Upper lobe of left lung (tissue), 6 donors: Measurements from ENCODE around the gene RAPH1. TPM values are rescaled to one million over a fixed set of nuclear protein-coding genes. Genes with fewer than 3 reads are reported as not detected.
A peak's percentile ranks its signal among the peaks of the same experiment; 100 is the strongest.

Source experiments
- ATAC-seq, 2 donors: fragments of 200-7000 bp; cut with Tn5 transposase; one replicate each; pipeline ENCODE4 v1.9.1; 2022; ENCODE audit warnings: mild to moderate bottlenecking in 2 of 2, moderate library complexity in 2 of 2; ENCODE audit not compliant: low FRiP score in 2 of 2
- DNase-seq, 2 donors: peaks; one replicate each; pipeline ENCODE4 v3.0.0-alpha.2; 2019 to 2020
- H3K27ac ChIP-seq, 4 donors: fragments of 200-600 bp; sonication (generic); one replicate each; pipeline ENCODE4 v1.5.1; 2016 to 2019
- H3K27me3 ChIP-seq, 4 donors: fragments of 200-600 bp; sonication (generic); one replicate each; pipeline ENCODE4 v1.5.1; 2017 to 2019
- H3K36me3 ChIP-seq, 4 donors: fragments of 200-600 bp; sonication (generic); one replicate each; pipeline ENCODE4 v1.5.1; 2016 to 2019
- H3K4me1 ChIP-seq, 4 donors: fragments of 200-600 bp; sonication (generic); one replicate each; pipeline ENCODE4 v1.5.1; 2018 to 2019
- H3K4me3 ChIP-seq, 4 donors: fragments of 200-600 bp; sonication (generic); one replicate each; pipeline ENCODE4 v1.5.1; 2017 to 2019; ENCODE audit warnings: mild to moderate bottlenecking in 2 of 4, moderate library complexity in 1 of 4
- H3K9me3 ChIP-seq, 4 donors: fragments of 200-600 bp; sonication (generic); one replicate each; pipeline ENCODE4 v1.5.1; 2018 to 2019
- CTCF ChIP-seq, 6 experiments: fragments of 450-650 bp in 4 of 6; fragments of 200-600 bp in 2 of 6; sonication (generic) in 2 of 6; IDR thresholded peaks; one replicate each; pipeline ENCODE4 v1.5.1; 2016 to 2019; ENCODE audit warnings: antibody characterized with exemption in 6 of 6
- EP300 ChIP-seq, 4 donors: sonication (generic); formaldehyde crosslinking; IDR thresholded peaks; one replicate each; pipeline ENCODE4 v1.5.1; 2017; ENCODE audit warnings: antibody characterized with exemption in 4 of 4, control low read depth in 2 of 4
- POLR2A ChIP-seq, 4 donors: fragments of 450-650 bp; IDR thresholded peaks; one replicate each; pipeline ENCODE4 v1.5.1; 2016 to 2017; ENCODE audit warnings: antibody characterized with exemption in 4 of 4, mild to moderate bottlenecking in 2 of 4
- POLR2AphosphoS5 ChIP-seq, 2 donors: sonication (generic); formaldehyde crosslinking; IDR thresholded peaks; one replicate each; pipeline ENCODE4 v1.5.1; 2017; ENCODE audit warnings: antibody characterized with exemption in 2 of 2
- WGBS, 2 donors: methylation state at CpG; one replicate each; pipeline ENCODE4 v1.1.5; 2017 to 2018; 5-methylcytosine and 5-hydroxymethylcytosine counted together
- total RNA-seq, 6 donors: library from RNA; depleted of rRNA in 4 of 6; stranded (reverse); fragments of >200 nt in 4 of 6; gene quantifications; one replicate each; pipeline versions ENCODE4 v1.1.0 to v1.2.1, GENCODE V29; 2016 to 2021
- donor health status: DM: no; HTN: no; CAD: no; lungs with moderate emphysema.
- donor health status: DM: no; HTN: yes; CAD: no; lungs with severe emphysema.

RAPH1 gene
- total RNA-seq, 6 donors from 2014 or later = 52.1 to 144 (median 65.6) TPM

DNA sequence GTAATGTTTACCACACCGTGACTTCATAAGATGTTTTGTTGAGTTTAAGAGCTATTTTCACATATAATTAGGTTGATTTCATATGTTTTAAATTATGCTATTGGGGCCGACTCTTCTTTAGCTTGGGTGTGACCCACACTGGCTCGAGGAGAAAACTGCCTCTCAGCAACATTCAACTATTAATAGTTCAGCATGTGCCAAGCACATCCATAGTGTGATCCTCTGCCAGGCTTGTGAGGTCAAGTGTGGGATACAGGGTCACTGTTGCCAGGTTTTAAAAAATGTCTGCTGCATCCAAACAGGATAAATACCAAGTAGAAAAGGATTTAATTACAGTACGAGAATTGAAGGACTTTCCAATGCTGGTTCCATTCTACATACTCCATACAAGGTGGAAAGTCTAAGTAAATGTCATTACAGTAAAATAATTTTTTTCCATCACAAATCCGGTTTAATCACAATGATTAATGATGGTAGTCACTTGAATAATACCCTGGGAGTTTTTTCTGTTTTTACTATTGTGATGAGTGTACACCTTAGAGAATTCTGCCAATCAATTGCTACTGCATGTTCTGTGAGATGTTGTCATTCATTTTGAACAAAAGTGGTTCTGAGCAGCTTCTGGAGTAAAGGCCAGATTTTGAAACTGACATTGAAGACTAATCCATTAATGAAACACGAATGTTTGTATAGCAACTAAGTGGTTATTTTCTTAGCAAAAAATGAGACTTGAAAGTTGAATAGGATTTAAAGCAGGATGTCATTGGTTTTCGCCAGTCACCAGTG lies 122.4 kb downstream of the RAPH1 start:
- ATAC-seq = peak in 1 of 2 donors; percentile 65
- TF ChIP-seq CTCF (IDR thresholded peaks at IDR 0.05) (no peak), EP300 (IDR thresholded peaks at IDR 0.05) (no peak), POLR2A (IDR thresholded peaks at IDR 0.05) (no peak), POLR2AphosphoS5 (IDR thresholded peaks at IDR 0.05) (no peak)
- H3K9me3 ChIP-seq = no peaks in the 10 kb centered on the region
- peak overlapping the region in 1 of 4 donors; percentile 3 for H3K27ac ChIP-seq
- H3K36me3 ChIP-seq = peaks cover 0 to 31% (median 4%) of the 10 kb centered on the region in 4 donors
- H3K4me3 ChIP-seq = no peak overlapping the region
- no peak for DNase-seq
- H3K27me3 ChIP-seq = no peaks in the 10 kb centered on the region
- WGBS, 2 donors = 42 to 46% methylated on average over 7 of the region's 7 CpGs
- H3K4me1 ChIP-seq = peaks cover 3 to 11% (median 6%) of the 10 kb centered on the region in 4 donors

DNA sequence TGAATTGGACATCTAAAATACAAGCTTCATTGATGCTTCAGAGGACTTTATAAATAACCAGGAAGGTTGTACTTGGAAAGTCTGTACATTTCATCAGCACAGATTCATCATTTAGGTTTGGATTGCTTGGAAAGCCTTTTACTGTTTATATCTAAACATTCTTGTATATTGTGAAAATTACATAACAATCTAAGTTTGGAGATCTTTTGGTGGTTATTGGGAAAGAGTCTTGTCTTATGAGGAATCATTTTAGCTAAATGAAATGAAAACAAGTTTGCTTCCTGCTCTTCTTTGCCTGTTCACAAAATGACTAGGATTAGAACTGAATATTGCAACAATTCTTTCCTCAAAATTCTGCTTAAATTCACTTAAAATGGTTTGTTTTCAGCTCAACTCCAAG lies 127.6 kb downstream of the RAPH1 start:
- Histone ChIP-seq H3K27me3 (no peaks in the 10 kb centered on the region), H3K4me3 (no peak overlapping the region), H3K27ac (no peak overlapping the region), H3K4me1 (peaks cover 0 to 5% (median 2%) of the 10 kb centered on the region in 4 donors), H3K36me3 (peaks cover 0 to 52% (median 6%) of the 10 kb centered on the region in 4 donors), H3K9me3 (no peaks in the 10 kb centered on the region)
- TF ChIP-seq POLR2AphosphoS5 (IDR thresholded peaks at IDR 0.05) (no peak), POLR2A (IDR thresholded peaks at IDR 0.05) (no peak), EP300 (IDR thresholded peaks at IDR 0.05) (no peak), CTCF (IDR thresholded peaks at IDR 0.05) (no peak)
- ATAC-seq (no peak), DNase-seq (no peak)

DNA sequence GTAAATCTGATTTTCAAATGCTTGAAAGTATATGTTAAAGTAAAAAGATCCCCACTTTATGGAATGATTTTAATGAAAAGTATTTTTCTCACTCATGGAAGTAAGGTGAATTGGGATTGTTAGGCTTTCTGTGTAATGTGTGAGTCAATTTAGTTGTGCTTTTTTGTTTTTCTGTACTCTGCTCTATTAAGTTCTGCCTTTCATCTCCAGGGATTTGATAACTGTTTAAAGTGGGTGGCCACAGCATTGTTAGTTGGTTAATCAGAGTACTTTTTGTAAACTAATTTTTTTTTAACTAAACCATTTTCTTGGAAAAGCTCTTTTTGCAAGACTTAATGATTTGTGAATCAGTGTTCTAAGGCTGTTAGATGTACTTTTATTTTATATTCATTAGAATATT lies 130.1 kb downstream of the RAPH1 start:
- H3K9me3 ChIP-seq = no peaks in the 10 kb centered on the region
- no peak overlapping the region for H3K27ac ChIP-seq
- TF ChIP-seq POLR2AphosphoS5 (IDR thresholded peaks at IDR 0.05) = no peak
- TF ChIP-seq POLR2A (IDR thresholded peaks at IDR 0.05) = no peak
- TF ChIP-seq CTCF (IDR thresholded peaks at IDR 0.05) = no peak
- no peak for TF ChIP-seq EP300 (IDR thresholded peaks at IDR 0.05)
- no peak for DNase-seq
- no peak for ATAC-seq
- no peak overlapping the region for H3K4me3 ChIP-seq
- no peaks in the 10 kb centered on the region for H3K27me3 ChIP-seq
- H3K36me3 ChIP-seq = peaks cover 0 to 41% (median 5%) of the 10 kb centered on the region in 4 donors
- no peaks in the 10 kb centered on the region for H3K4me1 ChIP-seq

DNA sequence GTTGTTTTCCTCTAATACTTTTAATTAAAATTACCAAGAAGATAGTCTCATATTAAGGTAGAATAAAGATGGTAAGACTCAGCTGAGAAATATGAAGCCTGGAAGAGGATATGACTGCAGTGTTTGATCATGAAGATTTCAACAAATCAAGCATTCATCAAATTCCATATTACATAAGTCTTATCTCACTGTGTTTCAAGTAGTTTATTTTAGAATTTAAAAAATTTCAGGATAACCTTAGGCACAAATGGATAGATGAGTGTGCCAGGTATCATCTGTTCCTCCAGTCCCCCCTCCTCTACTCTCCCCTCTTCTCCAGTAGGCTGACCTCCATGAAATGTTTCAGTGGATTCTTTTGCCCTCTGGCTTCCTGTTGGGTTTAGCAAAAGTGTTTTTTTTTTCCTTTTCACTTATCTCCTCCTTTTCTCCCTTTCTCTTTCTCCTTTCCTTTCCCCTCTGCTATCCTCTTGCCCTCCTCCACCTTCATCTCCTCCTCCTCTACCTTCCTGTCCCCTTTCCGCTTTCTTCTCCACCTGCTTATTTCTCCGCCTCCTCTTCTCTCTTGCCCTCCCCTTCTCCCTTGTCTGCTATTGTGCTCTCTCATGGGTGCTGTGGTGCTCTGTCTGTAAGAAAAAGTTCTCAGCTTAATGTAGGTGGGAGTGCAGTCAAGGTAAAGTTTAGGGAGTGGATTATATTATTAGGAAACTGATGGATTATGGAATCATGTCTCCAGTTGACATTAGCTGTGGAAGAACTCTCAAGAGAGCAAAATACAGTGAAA lies 134.1 kb downstream of the RAPH1 start:
- no peak for DNase-seq
- WGBS, 2 donors = 95 to 100% methylated on average over 2 of the region's 2 CpGs

More for the DNA sequence above, 134.1 kb downstream of the RAPH1 start:
- H3K4me1 ChIP-seq = no peaks in the 10 kb centered on the region
- H3K36me3 ChIP-seq = peaks cover 0 to 28% (median 3%) of the 10 kb centered on the region in 4 donors
- TF ChIP-seq EP300 (IDR thresholded peaks at IDR 0.05) = no peak
- no peak for TF ChIP-seq CTCF (IDR thresholded peaks at IDR 0.05)
- no peak for TF ChIP-seq POLR2AphosphoS5 (IDR thresholded peaks at IDR 0.05)
- no peak for TF ChIP-seq POLR2A (IDR thresholded peaks at IDR 0.05)
- H3K27me3 ChIP-seq = no peaks in the 10 kb centered on the region
- no peak overlapping the region for H3K4me3 ChIP-seq
- H3K27ac ChIP-seq = no peak overlapping the region
- ATAC-seq = no peak
- no peaks in the 10 kb centered on the region for H3K9me3 ChIP-seq
